ENCODE results near the gene PDCD7. TPM values are rescaled to one million over a fixed set of nuclear protein-coding genes. Genes with fewer than 3 reads are reported as not detected.
A peak's percentile ranks its signal among the peaks of the same experiment; 100 is the strongest.

PDCD7 gene
- polyA plus RNA-seq, 1 donor from 2014 or later = 13.4 TPM

- Mint-ChIP-seq H3K4me1 (no peaks in the 10 kb centered on the region), H3K4me3 (no peak overlapping the region), H3K27me3 (peaks cover 2% of the 10 kb centered on the region), H3K27ac (no peak overlapping the region), H3K36me3 (peaks cover 2% of the 10 kb centered on the region), H3K9me3 (no peaks in the 10 kb centered on the region)
Observed at GRCh38 chr15:65089206-65089824, 44.3 kb downstream of the PDCD7 start.

GRCh38 chr15:65088643-65089021 lies 45.0 kb downstream of the PDCD7 start:
- Mint-ChIP-seq H3K4me1 (no peaks in the 10 kb centered on the region), H3K4me3 (no peak overlapping the region), H3K27ac (no peak overlapping the region), H3K27me3 (peaks cover 6% of the 10 kb centered on the region), H3K9me3 (no peaks in the 10 kb centered on the region), H3K36me3 (peaks cover 2% of the 10 kb centered on the region)

GRCh38 chr15:65087873-65088642 lies 45.5 kb downstream of the PDCD7 start:
- Mint-ChIP-seq H3K27ac (peak overlapping the region in 1 of 3 donors; percentile 80), H3K4me3 (no peak overlapping the region), H3K9me3 (no peaks in the 10 kb centered on the region), H3K4me1 (no peaks in the 10 kb centered on the region), H3K27me3 (peaks cover 8% of the 10 kb centered on the region), H3K36me3 (peaks cover 2% of the 10 kb centered on the region)

- H3K9me3 Mint-ChIP-seq = no peaks in the 10 kb centered on the region
- H3K36me3 Mint-ChIP-seq = no peaks in the 10 kb centered on the region
- H3K4me1 Mint-ChIP-seq = peaks cover 0 to 6% (median 0%) of the 10 kb centered on the region in 3 donors
- H3K4me3 Mint-ChIP-seq = no peak overlapping the region
- H3K27ac Mint-ChIP-seq = no peak overlapping the region
- peaks cover 14% of the 10 kb centered on the region for H3K27me3 Mint-ChIP-seq
Observed at GRCh38 chr15:65087411-65087810, 46.2 kb downstream of the PDCD7 start.

- Mint-ChIP-seq H3K4me1 (peaks cover 0 to 7% (median 0%) of the 10 kb centered on the region in 3 donors), H3K4me3 (no peak overlapping the region), H3K27ac (no peak overlapping the region), H3K9me3 (no peaks in the 10 kb centered on the region), H3K36me3 (no peaks in the 10 kb centered on the region), H3K27me3 (peaks cover 21% of the 10 kb centered on the region)
Observed at GRCh38 chr15:65086680-65087111, 46.9 kb downstream of the PDCD7 start.

GRCh38 chr15:65085990-65086679 lies 47.5 kb downstream of the PDCD7 start:
- H3K27me3 Mint-ChIP-seq = peaks cover 23% of the 10 kb centered on the region
- no peak overlapping the region for H3K4me3 Mint-ChIP-seq
- H3K36me3 Mint-ChIP-seq = no peaks in the 10 kb centered on the region
- no peaks in the 10 kb centered on the region for H3K9me3 Mint-ChIP-seq
- peaks cover 0 to 7% (median 0%) of the 10 kb centered on the region in 3 donors for H3K4me1 Mint-ChIP-seq
- no peak overlapping the region for H3K27ac Mint-ChIP-seq

- Mint-ChIP-seq H3K4me3 (no peak overlapping the region), H3K27ac (no peak overlapping the region), H3K27me3 (peaks cover 26% of the 10 kb centered on the region), H3K9me3 (no peaks in the 10 kb centered on the region), H3K4me1 (peaks cover 0 to 7% (median 0%) of the 10 kb centered on the region in 3 donors), H3K36me3 (no peaks in the 10 kb centered on the region)
Observed at GRCh38 chr15:65085207-65085753, 48.3 kb downstream of the PDCD7 start.

GRCh38 chr15:65084500-65085206 lies 49.0 kb downstream of the PDCD7 start:
- no peaks in the 10 kb centered on the region for H3K9me3 Mint-ChIP-seq
- no peak overlapping the region for H3K4me3 Mint-ChIP-seq
- H3K4me1 Mint-ChIP-seq = peaks cover 0 to 7% (median 0%) of the 10 kb centered on the region in 3 donors
- no peaks in the 10 kb centered on the region for H3K36me3 Mint-ChIP-seq
- H3K27me3 Mint-ChIP-seq = peaks cover 26% of the 10 kb centered on the region
- H3K27ac Mint-ChIP-seq = no peak overlapping the region

- Mint-ChIP-seq H3K4me1 (peaks cover 0 to 7% (median 0%) of the 10 kb centered on the region in 3 donors), H3K27ac (no peak overlapping the region), H3K4me3 (no peak overlapping the region), H3K9me3 (no peaks in the 10 kb centered on the region), H3K36me3 (no peaks in the 10 kb centered on the region), H3K27me3 (peaks cover 28% of the 10 kb centered on the region)
Observed at GRCh38 chr15:65083262-65083701, 50.3 kb downstream of the PDCD7 start.

GRCh38 chr15:65082303-65082953 lies 51.2 kb downstream of the PDCD7 start:
- no peaks in the 10 kb centered on the region for H3K36me3 Mint-ChIP-seq
- H3K27me3 Mint-ChIP-seq = peaks cover 34% of the 10 kb centered on the region
- H3K4me3 Mint-ChIP-seq = peak overlapping the region in 1 of 4 donors; percentile 59
- no peaks in the 10 kb centered on the region for H3K9me3 Mint-ChIP-seq
- no peak overlapping the region for H3K27ac Mint-ChIP-seq
- peaks cover 3 to 10% (median 6%) of the 10 kb centered on the region in 3 donors for H3K4me1 Mint-ChIP-seq

GRCh38 chr15:65081758-65082157 lies 51.9 kb downstream of the PDCD7 start:
- Mint-ChIP-seq H3K9me3 (no peaks in the 10 kb centered on the region), H3K27me3 (peaks cover 34% of the 10 kb centered on the region), H3K27ac (no peak overlapping the region), H3K4me1 (peaks cover 3 to 10% (median 6%) of the 10 kb centered on the region in 3 donors), H3K36me3 (no peaks in the 10 kb centered on the region), H3K4me3 (no peak overlapping the region)

GRCh38 chr15:65081270-65081669 lies 52.3 kb downstream of the PDCD7 start:
- H3K4me1 Mint-ChIP-seq = peaks cover 3 to 10% (median 6%) of the 10 kb centered on the region in 3 donors
- no peak overlapping the region for H3K4me3 Mint-ChIP-seq
- H3K9me3 Mint-ChIP-seq = no peaks in the 10 kb centered on the region
- H3K27ac Mint-ChIP-seq = no peak overlapping the region
- no peaks in the 10 kb centered on the region for H3K36me3 Mint-ChIP-seq
- peaks cover 37% of the 10 kb centered on the region for H3K27me3 Mint-ChIP-seq

GRCh38 chr15:65079580-65079979 lies 54.0 kb downstream of the PDCD7 start:
- Mint-ChIP-seq H3K27ac (no peak overlapping the region), H3K4me3 (no peak overlapping the region), H3K27me3 (peaks cover 38% of the 10 kb centered on the region), H3K9me3 (no peaks in the 10 kb centered on the region), H3K4me1 (peaks cover 3 to 10% (median 6%) of the 10 kb centered on the region in 3 donors), H3K36me3 (no peaks in the 10 kb centered on the region)

- H3K27ac Mint-ChIP-seq = peak overlapping the region in 2 of 3 donors; percentile 59 to 76
- H3K4me1 Mint-ChIP-seq = peaks cover 3 to 10% (median 6%) of the 10 kb centered on the region in 3 donors
Observed at GRCh38 chr15:65077981-65078352, 55.6 kb downstream of the PDCD7 start.

More at GRCh38 chr15:65077981-65078352, 55.6 kb downstream of the PDCD7 start:
- H3K36me3 Mint-ChIP-seq = no peaks in the 10 kb centered on the region
- no peaks in the 10 kb centered on the region for H3K9me3 Mint-ChIP-seq
- peaks cover 31% of the 10 kb centered on the region for H3K27me3 Mint-ChIP-seq
- H3K4me3 Mint-ChIP-seq = peak overlapping the region in 2 of 4 donors; percentile 46 to 57

All from IgD-negative memory B cell (primary cell).